SU-DHL-6 (cell line): ENCODE results near the gene ADCY5.

Experiments used
- EZH2phosphoT487 ChIP-seq: fragments of 200-600 bp; sonication (generic), shearing (Covaris generic); conservative IDR thresholded peaks from 2 replicates; pipeline ENCODE4 v1.6.1; 2018; ENCODE audit warnings: mild to moderate bottlenecking, antibody characterized with exemption, low read length, moderate library complexity, mixed read lengths
- TF ChIP-seq, protein P1 (sequence below): fragments of 200-600 bp; sonication (generic); IDR thresholded peaks from one replicate; pipeline ENCODE4 v1.5.1; 2017; ENCODE audit warnings: antibody characterized with exemption, mild to moderate bottlenecking, low read length, moderate library complexity; ENCODE audit not compliant: insufficient read depth, poor library complexity, severe bottlenecking

DNA sequence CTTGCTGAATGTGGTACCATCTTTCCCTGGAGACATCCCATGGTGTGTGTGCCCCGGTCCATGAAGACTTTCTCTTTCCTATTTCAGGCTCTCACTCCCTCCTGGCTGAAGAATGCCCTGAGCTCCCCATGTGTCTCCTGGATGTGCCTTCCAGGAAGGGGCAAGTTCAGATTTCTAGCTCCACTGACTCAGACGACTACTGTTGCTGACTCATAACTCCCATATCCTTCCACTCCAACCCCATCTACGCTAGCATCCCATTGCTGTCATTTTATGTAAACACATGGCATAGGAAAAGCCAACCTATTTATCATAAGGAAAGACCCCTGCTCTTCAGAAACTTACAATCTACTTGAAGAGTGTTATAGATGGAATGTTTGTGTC lies 95.0 kb downstream of the ADCY5 start:
- TF ChIP-seq, protein P1, sequence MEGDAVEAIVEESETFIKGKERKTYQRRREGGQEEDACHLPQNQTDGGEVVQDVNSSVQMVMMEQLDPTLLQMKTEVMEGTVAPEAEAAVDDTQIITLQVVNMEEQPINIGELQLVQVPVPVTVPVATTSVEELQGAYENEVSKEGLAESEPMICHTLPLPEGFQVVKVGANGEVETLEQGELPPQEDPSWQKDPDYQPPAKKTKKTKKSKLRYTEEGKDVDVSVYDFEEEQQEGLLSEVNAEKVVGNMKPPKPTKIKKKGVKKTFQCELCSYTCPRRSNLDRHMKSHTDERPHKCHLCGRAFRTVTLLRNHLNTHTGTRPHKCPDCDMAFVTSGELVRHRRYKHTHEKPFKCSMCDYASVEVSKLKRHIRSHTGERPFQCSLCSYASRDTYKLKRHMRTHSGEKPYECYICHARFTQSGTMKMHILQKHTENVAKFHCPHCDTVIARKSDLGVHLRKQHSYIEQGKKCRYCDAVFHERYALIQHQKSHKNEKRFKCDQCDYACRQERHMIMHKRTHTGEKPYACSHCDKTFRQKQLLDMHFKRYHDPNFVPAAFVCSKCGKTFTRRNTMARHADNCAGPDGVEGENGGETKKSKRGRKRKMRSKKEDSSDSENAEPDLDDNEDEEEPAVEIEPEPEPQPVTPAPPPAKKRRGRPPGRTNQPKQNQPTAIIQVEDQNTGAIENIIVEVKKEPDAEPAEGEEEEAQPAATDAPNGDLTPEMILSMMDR, result no peak
- TF ChIP-seq EZH2phosphoT487, result no peak
